ENCODE measurements around the gene MEF2C.

The MEF2C gene

GRCh38 chr5:88688984-88689667, 193.9 kb downstream of the MEF2C start:
- H3K27me3 Mint-ChIP-seq = peaks cover 96% of the 10 kb centered on the region
- H3K4me3 Mint-ChIP-seq = no peak overlapping the region
- peaks cover 3% of the 10 kb centered on the region for H3K9me3 Mint-ChIP-seq
- peaks cover 22% of the 10 kb centered on the region for H3K4me1 Mint-ChIP-seq
- ATAC-seq = no peak
- H3K27ac Mint-ChIP-seq = no peak overlapping the region
- H3K36me3 Mint-ChIP-seq = no peaks in the 10 kb centered on the region

GRCh38 chr5:88688156-88688983, 194.6 kb downstream of the MEF2C start:
- H3K27me3 Mint-ChIP-seq = peaks cover 96% of the 10 kb centered on the region

GRCh38 chr5:88687373-88687911, 195.5 kb downstream of the MEF2C start:
- peaks cover 7% of the 10 kb centered on the region for H3K9me3 Mint-ChIP-seq

More at GRCh38 chr5:88688156-88688983, 194.6 kb downstream of the MEF2C start:
- peaks cover 7% of the 10 kb centered on the region for H3K9me3 Mint-ChIP-seq
- H3K36me3 Mint-ChIP-seq = no peaks in the 10 kb centered on the region
- no peak for ATAC-seq
- H3K27ac Mint-ChIP-seq = no peak overlapping the region
- H3K4me1 Mint-ChIP-seq = peaks cover 29% of the 10 kb centered on the region
- H3K4me3 Mint-ChIP-seq = no peak overlapping the region

GRCh38 chr5:88686726-88687125, 196.3 kb downstream of the MEF2C start:
- no peak for ATAC-seq
- Mint-ChIP-seq H3K4me3 (no peak overlapping the region), H3K36me3 (no peaks in the 10 kb centered on the region), H3K4me1 (peaks cover 20% of the 10 kb centered on the region), H3K27ac (no peak overlapping the region), H3K27me3 (peaks cover 91% of the 10 kb centered on the region), H3K9me3 (peaks cover 7% of the 10 kb centered on the region)

More at GRCh38 chr5:88687373-88687911, 195.5 kb downstream of the MEF2C start:
- Mint-ChIP-seq H3K4me3 (no peak overlapping the region), H3K27me3 (peaks cover 96% of the 10 kb centered on the region), H3K4me1 (peaks cover 24% of the 10 kb centered on the region), H3K27ac (no peak overlapping the region), H3K36me3 (no peaks in the 10 kb centered on the region)
- ATAC-seq = no peak

GRCh38 chr5:88685591-88686541, 197.1 kb downstream of the MEF2C start:
- peaks cover 7% of the 10 kb centered on the region for H3K9me3 Mint-ChIP-seq
- H3K27me3 Mint-ChIP-seq = peaks cover 91% of the 10 kb centered on the region
- no peak overlapping the region for H3K27ac Mint-ChIP-seq
- ATAC-seq = no peak
- H3K4me1 Mint-ChIP-seq = peaks cover 16% of the 10 kb centered on the region
- H3K4me3 Mint-ChIP-seq = no peak overlapping the region
- no peaks in the 10 kb centered on the region for H3K36me3 Mint-ChIP-seq

GRCh38 chr5:88683506-88684135, 199.4 kb downstream of the MEF2C start:
- H3K36me3 Mint-ChIP-seq = peaks cover 3% of the 10 kb centered on the region
- H3K4me3 Mint-ChIP-seq = no peak overlapping the region
- peaks cover 12% of the 10 kb centered on the region for H3K9me3 Mint-ChIP-seq
- H3K4me1 Mint-ChIP-seq = peaks cover 19% of the 10 kb centered on the region
- peaks cover 91% of the 10 kb centered on the region for H3K27me3 Mint-ChIP-seq
- no peak overlapping the region for H3K27ac Mint-ChIP-seq
- ATAC-seq = no peak

GRCh38 chr5:88682881-88683361, 200.1 kb downstream of the MEF2C start:
- H3K27me3 Mint-ChIP-seq = peaks cover 90% of the 10 kb centered on the region
- peaks cover 14% of the 10 kb centered on the region for H3K9me3 Mint-ChIP-seq
- no peak overlapping the region for H3K27ac Mint-ChIP-seq
- peaks cover 19% of the 10 kb centered on the region for H3K4me1 Mint-ChIP-seq
- ATAC-seq = no peak
- peaks cover 6% of the 10 kb centered on the region for H3K36me3 Mint-ChIP-seq
- no peak overlapping the region for H3K4me3 Mint-ChIP-seq

- no peak for ATAC-seq
- Mint-ChIP-seq H3K27ac (no peak overlapping the region), H3K4me3 (no peak overlapping the region), H3K36me3 (peaks cover 6% of the 10 kb centered on the region), H3K4me1 (peaks cover 19% of the 10 kb centered on the region), H3K27me3 (peaks cover 90% of the 10 kb centered on the region), H3K9me3 (peaks cover 16% of the 10 kb centered on the region)
These were observed 200.9 kb downstream of the MEF2C start for GRCh38 chr5:88682131-88682530.

- Mint-ChIP-seq H3K4me3 (no peak overlapping the region), H3K9me3 (peaks cover 16% of the 10 kb centered on the region), H3K36me3 (peaks cover 6% of the 10 kb centered on the region), H3K4me1 (peaks cover 23% of the 10 kb centered on the region), H3K27me3 (peaks cover 94% of the 10 kb centered on the region), H3K27ac (no peak overlapping the region)
- no peak for ATAC-seq
These were observed 201.7 kb downstream of the MEF2C start for GRCh38 chr5:88681211-88681803.

- H3K4me1 Mint-ChIP-seq = peaks cover 31% of the 10 kb centered on the region
- H3K27me3 Mint-ChIP-seq = peaks cover 94% of the 10 kb centered on the region
- H3K9me3 Mint-ChIP-seq = peaks cover 13% of the 10 kb centered on the region
- H3K36me3 Mint-ChIP-seq = peaks cover 6% of the 10 kb centered on the region
- ATAC-seq = peak; percentile 81
- no peak overlapping the region for H3K27ac Mint-ChIP-seq
- peak overlapping the region; percentile 41 for H3K4me3 Mint-ChIP-seq
These were observed 202.5 kb downstream of the MEF2C start for GRCh38 chr5:88680253-88681132.

GRCh38 chr5:88679638-88680037, 203.3 kb downstream of the MEF2C start:
- no peak for ATAC-seq
- no peak overlapping the region for H3K27ac Mint-ChIP-seq

GRCh38 chr5:88678770-88679381, 204.1 kb downstream of the MEF2C start:
- H3K9me3 Mint-ChIP-seq = peaks cover 12% of the 10 kb centered on the region
- H3K4me1 Mint-ChIP-seq = peaks cover 40% of the 10 kb centered on the region
- H3K36me3 Mint-ChIP-seq = peaks cover 6% of the 10 kb centered on the region
- H3K27ac Mint-ChIP-seq = no peak overlapping the region
- no peak overlapping the region for H3K4me3 Mint-ChIP-seq
- ATAC-seq = no peak
- peaks cover 94% of the 10 kb centered on the region for H3K27me3 Mint-ChIP-seq

More at GRCh38 chr5:88679638-88680037, 203.3 kb downstream of the MEF2C start:
- peaks cover 94% of the 10 kb centered on the region for H3K27me3 Mint-ChIP-seq
- H3K36me3 Mint-ChIP-seq = peaks cover 6% of the 10 kb centered on the region
- H3K4me3 Mint-ChIP-seq = no peak overlapping the region
- H3K9me3 Mint-ChIP-seq = peaks cover 13% of the 10 kb centered on the region
- H3K4me1 Mint-ChIP-seq = peaks cover 38% of the 10 kb centered on the region

Measured in stimulated activated memory B cell treated with anti-CD40 and anti-IgM and Interleukin-4, amounts not matched to agents 10 μg/mL and 1 μg/mL and 100 μg/mL, for 72 hours (primary cell).